GM23248 (cell line): ENCODE results near the gene TMEM116.

Source experiments
- EZH2 ChIP-seq: fragments of 200-600 bp; sonication (generic); IDR thresholded peaks from 2 replicates; pipeline ENCODE4 v1.6.1; 2018; ENCODE audit warnings: antibody characterized with exemption, mild to moderate bottlenecking; ENCODE audit not compliant: insufficient read depth, poor library complexity, severe bottlenecking
- EZH2phosphoT487 ChIP-seq: fragments of 200-600 bp; sonication (generic); IDR thresholded peaks from 2 replicates; pipeline ENCODE4 v1.6.1; 2018; ENCODE audit warnings: antibody characterized with exemption, moderate library complexity, mild to moderate bottlenecking, low read depth; ENCODE audit not compliant: insufficient read depth

DNA sequence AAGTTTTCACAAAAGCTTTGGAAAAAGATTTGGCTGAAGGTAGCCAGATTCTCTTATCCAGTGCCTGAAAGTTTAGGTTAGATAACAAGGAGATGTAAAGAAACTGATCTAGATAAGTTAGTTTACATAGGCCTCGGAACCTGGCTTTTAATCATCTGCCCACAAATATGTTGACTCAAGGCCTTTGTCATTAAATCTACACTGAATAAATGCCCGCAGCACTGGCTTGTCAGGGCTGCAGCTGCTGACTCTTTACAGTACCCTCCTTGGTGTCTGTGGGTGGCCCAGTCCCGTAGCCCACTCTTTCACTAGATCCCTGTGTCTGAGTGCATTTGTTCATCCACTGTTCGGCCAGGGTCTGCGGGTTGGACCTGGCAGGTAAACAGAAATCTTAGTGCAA is 58.0 kb downstream of the TMEM116 start:
- TF ChIP-seq EZH2phosphoT487 (no peak), EZH2 (no peak)
